Lower lobe of right lung (tissue), 2 donors: ENCODE data around the gene ARID3A. TPM values are rescaled to one million over a fixed set of nuclear protein-coding genes. Genes with fewer than 3 reads are reported as not detected.
A peak's percentile ranks its signal among the peaks of the same experiment; 100 is the strongest.

Experiments used
- ATAC-seq, 2 donors: fragments of 200-7000 bp; cut with Tn5 transposase; one replicate each; pipeline ENCODE4 v1.9.1; 2020 to 2022; ENCODE audit warnings: mild to moderate bottlenecking in 2 of 2, moderate library complexity in 2 of 2
- DNase-seq: peaks from one replicate; pipeline ENCODE4 v3.0.0-alpha.2; 2020
- H3K27ac ChIP-seq: fragments of 200-600 bp; one replicate; pipeline ENCODE4 v1.8.0; 2022
- H3K27me3 ChIP-seq: fragments of 200-600 bp; one replicate; pipeline ENCODE4 v1.8.0; 2022; ENCODE audit warnings: low read depth
- H3K36me3 ChIP-seq: fragments of 200-600 bp; one replicate; pipeline ENCODE4 v1.8.0; 2022; ENCODE audit warnings: mild to moderate bottlenecking
- H3K4me1 ChIP-seq: fragments of 200-600 bp; one replicate; pipeline ENCODE4 v1.8.0; 2022
- H3K4me3 ChIP-seq: fragments of 200-600 bp; one replicate; pipeline ENCODE4 v1.8.0; 2022; ENCODE audit warnings: mild to moderate bottlenecking
- H3K9me3 ChIP-seq: fragments of 200-600 bp; one replicate; pipeline ENCODE4 v1.8.0; 2022
- intact Hi-C: fragments of 100-400 bp; cut with DNase I; formaldehyde crosslinking; loops from one replicate; pipeline ENCODE4 v1.11.0; 2022
- total RNA-seq: library from RNA; stranded (reverse); fragmentation: NEBNext Ultra II Directional; extraction: Animal tissue kit (Norgen Biotek cat#: 25700); gene quantifications from one replicate; pipeline ENCODE4 v1.2.1, GENCODE V29; 2021
- TF ChIP-seq, protein P1 (sequence below): fragments of 200-600 bp; IDR thresholded peaks from one replicate; pipeline ENCODE4 v1.8.0; 2022; ENCODE audit warnings: antibody characterized with exemption, mild to moderate bottlenecking
- donor health status: DM: no; HTN: yes; CAD: no; lungs with severe emphysema.

The ARID3A gene
- total RNA-seq, 1 donor from 2014 or later, result 16.9 TPM

DNA sequence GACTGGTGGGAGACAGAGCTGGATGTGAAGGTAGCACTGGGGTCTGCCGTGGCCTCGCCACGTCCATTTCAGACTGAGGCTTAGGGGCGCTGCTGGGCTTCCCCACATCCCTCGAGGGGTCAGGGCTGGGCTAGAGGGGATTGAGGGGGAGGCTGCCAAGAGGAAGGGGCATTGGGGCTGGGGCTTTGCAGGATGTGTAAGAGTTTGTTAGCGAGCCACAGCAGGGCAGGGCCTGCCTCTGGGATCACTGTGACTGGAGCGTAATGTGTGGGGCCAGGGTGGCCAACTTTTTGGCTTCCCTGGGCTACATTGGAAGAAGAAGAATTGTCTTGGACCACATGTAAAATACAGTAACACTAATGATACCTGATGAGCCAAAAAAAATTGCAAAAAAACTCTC is 14.1 kb downstream of the ARID3A start:
- peak overlapping the region; percentile 81 for H3K27ac ChIP-seq
- intact Hi-C loops, result no loop called here
- peaks cover 4% of the 10 kb centered on the region for H3K36me3 ChIP-seq
- DNase-seq, result no peak
- no peaks in the 10 kb centered on the region for H3K9me3 ChIP-seq
- ATAC-seq, result no peak
- H3K27me3 ChIP-seq, result no peaks in the 10 kb centered on the region
- peaks cover 37% of the 10 kb centered on the region for H3K4me1 ChIP-seq
- no peak overlapping the region for H3K4me3 ChIP-seq
- TF ChIP-seq, protein P1, sequence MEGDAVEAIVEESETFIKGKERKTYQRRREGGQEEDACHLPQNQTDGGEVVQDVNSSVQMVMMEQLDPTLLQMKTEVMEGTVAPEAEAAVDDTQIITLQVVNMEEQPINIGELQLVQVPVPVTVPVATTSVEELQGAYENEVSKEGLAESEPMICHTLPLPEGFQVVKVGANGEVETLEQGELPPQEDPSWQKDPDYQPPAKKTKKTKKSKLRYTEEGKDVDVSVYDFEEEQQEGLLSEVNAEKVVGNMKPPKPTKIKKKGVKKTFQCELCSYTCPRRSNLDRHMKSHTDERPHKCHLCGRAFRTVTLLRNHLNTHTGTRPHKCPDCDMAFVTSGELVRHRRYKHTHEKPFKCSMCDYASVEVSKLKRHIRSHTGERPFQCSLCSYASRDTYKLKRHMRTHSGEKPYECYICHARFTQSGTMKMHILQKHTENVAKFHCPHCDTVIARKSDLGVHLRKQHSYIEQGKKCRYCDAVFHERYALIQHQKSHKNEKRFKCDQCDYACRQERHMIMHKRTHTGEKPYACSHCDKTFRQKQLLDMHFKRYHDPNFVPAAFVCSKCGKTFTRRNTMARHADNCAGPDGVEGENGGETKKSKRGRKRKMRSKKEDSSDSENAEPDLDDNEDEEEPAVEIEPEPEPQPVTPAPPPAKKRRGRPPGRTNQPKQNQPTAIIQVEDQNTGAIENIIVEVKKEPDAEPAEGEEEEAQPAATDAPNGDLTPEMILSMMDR, result no peak

DNA sequence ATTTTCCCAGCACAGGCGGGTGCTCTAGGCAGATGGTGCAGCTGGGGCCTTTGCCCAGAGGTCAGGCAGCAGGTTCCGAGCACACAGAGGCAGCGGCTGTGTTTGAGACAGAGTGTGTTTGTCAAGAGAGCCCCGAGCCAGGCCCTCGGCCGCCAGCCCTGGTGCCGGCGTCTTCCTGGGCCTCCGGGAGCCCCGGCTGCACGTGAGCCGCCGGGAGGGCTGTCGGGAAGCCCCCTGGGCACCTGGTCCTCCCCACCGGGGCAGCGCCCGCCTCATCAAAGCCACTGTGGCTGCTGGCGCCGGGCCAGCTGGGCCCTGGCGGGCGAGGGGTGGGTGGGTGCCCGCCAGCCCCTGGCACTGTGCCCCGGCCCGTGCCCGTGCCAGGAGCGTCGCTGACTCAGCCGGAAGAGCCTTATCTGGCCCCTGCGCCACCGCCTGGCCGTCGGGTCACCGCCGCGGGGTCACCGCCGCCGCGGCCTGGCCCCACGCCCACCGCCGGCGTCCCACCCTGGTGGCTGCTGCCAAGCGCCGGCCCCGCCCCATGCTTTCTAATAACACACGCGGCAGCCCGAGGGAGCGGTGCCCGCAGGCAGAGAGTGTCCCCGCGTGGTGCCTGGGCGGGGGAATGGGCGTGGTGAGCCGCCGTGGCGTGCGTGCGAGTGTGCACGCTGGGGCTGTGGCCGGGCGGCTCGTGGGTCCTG is 14.9 kb downstream of the ARID3A start:
- ATAC-seq, result peak; percentile 92
- Histone ChIP-seq H3K27me3 (no peaks in the 10 kb centered on the region), H3K4me3 (peak overlapping the region; percentile 51), H3K4me1 (peaks cover 29% of the 10 kb centered on the region), H3K36me3 (peaks cover 4% of the 10 kb centered on the region), H3K27ac (peak overlapping the region; percentile 81), H3K9me3 (no peaks in the 10 kb centered on the region)
- DNase-seq, result peak; percentile 89
- TF ChIP-seq, protein P1, result peak; percentile 25
- intact Hi-C loops, result no loop called here

DNA sequence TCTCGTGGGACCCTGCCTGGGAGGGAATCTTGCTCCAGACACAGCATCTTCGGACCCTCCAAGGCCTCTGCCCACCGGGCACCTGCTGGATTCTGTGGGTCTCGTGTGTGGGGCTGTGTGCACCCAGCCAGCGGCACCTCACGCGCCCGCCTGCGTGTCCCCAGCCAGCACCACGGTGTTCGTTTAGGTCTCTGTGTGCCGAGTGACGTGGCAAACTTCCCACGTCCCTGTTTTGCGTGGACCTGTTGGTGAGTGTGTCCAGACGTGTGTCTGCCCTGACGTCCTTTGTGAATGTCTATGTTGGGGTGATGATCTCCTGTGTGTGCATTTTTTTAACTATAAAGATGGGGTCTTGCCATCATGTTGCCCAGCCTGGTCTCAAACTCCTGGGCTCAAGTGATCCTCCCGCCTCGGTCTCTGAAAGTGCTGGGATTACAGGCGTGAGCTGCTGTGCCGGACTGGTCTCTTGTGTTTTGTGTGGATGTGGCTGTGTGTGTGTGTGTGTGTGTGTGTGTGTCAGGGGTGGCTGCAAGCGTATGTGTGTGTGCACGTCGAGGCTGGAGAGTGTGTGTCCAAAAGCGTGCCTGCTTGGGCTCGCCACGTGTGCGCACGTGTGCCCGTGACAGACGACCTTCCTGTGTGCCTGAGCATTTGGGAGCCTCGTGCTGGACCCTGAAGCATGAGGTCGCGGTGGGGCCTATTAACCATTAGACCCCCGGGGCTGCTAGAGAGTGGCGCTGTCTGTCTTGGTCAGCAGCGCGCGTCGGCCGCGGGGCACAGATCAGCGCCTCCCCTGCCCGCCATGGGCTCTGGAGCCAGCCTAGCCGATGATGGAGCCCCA is 15.7 kb downstream of the ARID3A start:
- Histone ChIP-seq H3K27ac (peak overlapping the region; percentile 81), H3K4me3 (peak overlapping the region; percentile 51)
- ATAC-seq, result no peak

DNA sequence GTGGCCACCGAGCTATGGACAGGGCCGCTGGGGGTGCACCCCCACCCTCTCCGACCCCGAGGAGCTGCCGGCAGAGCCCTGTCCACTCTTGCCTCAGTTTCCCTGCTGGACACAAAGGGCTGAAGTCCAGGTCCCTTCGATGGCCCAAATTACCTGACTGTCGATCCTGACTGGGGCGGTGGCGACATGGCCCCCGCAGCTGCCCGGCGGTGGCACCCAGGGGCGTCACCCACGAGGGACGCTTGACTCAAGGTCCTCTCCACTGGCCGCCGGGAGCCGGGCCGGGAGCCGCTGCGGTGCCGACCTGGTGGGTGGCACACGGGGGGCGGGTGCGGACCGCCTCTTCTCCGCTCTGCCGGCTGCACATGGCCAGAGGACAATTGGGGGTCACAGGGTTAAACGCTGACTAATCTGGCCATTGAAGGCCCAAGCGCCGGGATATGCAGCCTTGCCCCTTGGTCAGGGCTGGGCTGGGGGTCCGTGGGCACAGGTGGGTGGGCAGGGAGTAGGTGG is 16.4 kb downstream of the ARID3A start:
- DNase-seq (no peak), ATAC-seq (no peak)
- intact Hi-C loops, result no loop called here
- H3K4me1 ChIP-seq, result peaks cover 27% of the 10 kb centered on the region
- H3K9me3 ChIP-seq, result no peaks in the 10 kb centered on the region
- H3K4me3 ChIP-seq, result no peak overlapping the region
- TF ChIP-seq, protein P1, result no peak
- H3K27ac ChIP-seq, result no peak overlapping the region
- peaks cover 4% of the 10 kb centered on the region for H3K36me3 ChIP-seq
- H3K27me3 ChIP-seq, result no peaks in the 10 kb centered on the region

More for the DNA sequence above, 15.7 kb downstream of the ARID3A start:
- intact Hi-C loops, result no loop called here
- Histone ChIP-seq H3K36me3 (peaks cover 4% of the 10 kb centered on the region), H3K4me1 (peaks cover 27% of the 10 kb centered on the region), H3K9me3 (no peaks in the 10 kb centered on the region), H3K27me3 (no peaks in the 10 kb centered on the region)
- TF ChIP-seq, protein P1, result no peak
- DNase-seq, result no peak

DNA sequence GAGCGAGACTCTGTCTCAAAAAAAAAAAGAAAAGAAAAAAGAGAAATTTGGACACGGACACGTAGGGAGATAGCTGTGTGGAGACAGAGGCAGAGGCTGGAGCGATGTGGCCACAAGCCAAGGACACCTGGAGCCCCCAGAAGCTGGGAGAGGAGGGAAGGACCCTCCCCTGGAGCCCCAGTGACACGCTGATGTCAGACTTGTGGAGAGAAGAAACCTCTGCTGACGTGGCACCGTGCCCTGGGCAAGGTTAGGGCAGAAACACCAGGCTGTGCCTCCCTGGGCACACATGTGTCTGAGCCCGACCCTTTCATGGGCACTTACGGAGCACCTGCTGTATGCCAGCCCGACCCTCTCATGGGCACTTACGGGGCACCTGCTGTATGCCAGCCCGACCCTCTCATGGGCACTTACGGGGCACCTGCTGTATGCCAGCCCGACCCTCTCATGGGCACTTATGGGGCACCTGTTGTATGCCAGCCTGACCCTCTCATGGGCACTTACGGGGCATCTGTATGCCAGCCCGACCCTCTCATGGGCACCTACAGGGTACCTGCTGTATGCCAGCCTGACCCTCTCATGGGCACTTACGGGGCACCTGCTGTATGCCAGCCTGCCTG is 17.8 kb downstream of the ARID3A start:
- no peaks in the 10 kb centered on the region for H3K27me3 ChIP-seq
- H3K9me3 ChIP-seq, result no peaks in the 10 kb centered on the region
- intact Hi-C loops, result no loop called here
- peaks cover 30% of the 10 kb centered on the region for H3K4me1 ChIP-seq
- ATAC-seq (no peak), DNase-seq (no peak)
- no peak overlapping the region for H3K27ac ChIP-seq
- H3K36me3 ChIP-seq, result no peaks in the 10 kb centered on the region
- H3K4me3 ChIP-seq, result no peak overlapping the region
- TF ChIP-seq, protein P1, result no peak
